Raji (cell line): ENCODE measurements around the gene BACE2.

ENCODE experiments used
- POLR2A ChIP-seq: IDR thresholded peaks from 2 replicates; pipeline ENCODE4 v1.6.1; 2011; ENCODE audit warnings: low read depth, low read length, control low read depth; ENCODE audit not compliant: insufficient read depth

Gene BACE2

DNA sequence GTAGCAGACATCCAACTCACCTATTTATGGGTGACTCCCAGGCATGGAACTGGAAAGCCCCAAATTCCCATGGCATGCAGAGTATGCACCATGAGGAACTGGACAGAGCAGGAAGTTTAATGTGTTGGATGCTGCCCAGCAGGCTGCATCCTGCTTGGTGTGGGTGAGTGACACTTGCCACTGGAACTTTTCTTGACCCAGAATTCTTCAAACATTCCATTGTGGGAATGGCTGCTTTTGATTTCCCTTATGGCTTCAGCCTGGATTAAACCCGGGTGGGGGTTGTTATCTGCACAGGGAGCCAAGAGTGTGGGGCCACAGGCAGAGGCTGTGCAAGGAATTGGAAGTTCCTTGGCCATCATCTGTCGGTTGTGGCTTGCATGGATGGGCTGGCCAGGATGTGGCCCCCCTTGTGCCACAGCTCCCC, 26.9 kb upstream of the BACE2 start:
- no peak for TF ChIP-seq POLR2A

DNA sequence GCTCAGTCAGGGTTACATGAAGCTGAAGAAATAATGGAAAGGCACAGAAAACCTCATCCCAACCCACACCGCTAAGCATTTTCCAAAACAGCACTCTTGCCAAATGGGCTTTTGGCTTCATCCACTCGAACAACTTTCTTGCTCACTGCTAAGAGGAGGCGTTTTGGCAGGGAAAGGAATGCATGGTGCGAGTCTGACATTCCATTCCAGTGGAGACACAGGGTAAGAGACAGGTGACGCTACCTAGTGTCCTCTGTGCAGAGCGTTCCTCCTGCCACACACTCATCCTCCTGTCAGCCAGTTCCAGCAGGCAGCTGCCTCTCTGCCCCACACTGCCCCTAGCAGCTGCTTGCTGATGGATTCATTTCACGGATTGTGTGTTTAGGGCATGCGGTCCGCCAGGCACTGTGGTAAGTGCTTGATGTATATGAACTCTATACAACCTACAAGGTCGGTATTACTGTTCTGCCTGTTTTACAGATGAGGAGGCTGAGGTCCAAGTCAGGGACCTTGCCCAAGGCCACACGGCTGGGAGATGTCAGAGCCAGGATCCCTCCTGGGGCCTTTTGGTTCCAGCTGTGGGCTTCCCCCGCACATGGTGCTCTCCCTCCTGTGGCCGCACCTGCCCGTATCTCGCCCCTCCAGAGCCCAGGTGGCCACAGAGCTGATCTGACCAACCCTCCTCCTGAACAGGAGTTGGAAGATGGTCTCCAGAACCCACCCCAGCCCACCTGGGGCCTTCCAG, 25.7 kb upstream of the BACE2 start:
- TF ChIP-seq POLR2A, result no peak

DNA sequence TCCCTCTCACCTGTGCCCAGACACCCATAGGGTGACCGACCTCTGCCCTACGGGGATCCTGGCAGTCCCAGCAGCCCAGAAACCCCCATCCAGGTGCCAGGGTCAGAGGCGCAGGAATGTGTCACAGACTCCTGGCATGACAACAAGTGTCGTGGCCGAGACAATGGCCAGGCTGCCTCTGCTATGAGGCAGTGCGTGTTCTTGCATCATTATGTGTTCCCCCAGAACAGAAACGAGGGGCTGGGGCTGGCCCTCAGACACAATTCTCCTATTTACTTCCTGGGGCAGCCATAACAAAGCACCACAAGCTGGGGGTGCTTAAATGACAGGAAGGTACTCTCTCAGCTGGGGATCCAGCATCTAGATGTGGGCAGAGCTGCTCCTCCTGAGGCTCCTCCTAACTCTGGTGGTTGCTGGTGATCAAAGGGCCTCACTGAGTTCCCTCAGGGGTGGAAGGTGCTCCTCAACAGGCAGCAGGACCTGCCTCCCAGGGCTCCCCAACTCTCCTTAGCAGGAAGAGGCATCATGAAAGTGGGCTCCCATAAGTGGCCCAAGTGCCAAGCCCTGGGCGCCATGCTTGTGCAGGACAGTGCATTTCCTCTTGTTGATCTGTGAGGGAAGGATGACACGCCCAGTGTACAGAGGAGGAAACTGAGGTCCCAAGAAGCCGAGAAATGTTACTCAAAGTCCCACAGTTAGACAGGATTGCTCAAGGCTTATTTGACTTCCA, 24.2 kb upstream of the BACE2 start:
- no peak for TF ChIP-seq POLR2A

DNA sequence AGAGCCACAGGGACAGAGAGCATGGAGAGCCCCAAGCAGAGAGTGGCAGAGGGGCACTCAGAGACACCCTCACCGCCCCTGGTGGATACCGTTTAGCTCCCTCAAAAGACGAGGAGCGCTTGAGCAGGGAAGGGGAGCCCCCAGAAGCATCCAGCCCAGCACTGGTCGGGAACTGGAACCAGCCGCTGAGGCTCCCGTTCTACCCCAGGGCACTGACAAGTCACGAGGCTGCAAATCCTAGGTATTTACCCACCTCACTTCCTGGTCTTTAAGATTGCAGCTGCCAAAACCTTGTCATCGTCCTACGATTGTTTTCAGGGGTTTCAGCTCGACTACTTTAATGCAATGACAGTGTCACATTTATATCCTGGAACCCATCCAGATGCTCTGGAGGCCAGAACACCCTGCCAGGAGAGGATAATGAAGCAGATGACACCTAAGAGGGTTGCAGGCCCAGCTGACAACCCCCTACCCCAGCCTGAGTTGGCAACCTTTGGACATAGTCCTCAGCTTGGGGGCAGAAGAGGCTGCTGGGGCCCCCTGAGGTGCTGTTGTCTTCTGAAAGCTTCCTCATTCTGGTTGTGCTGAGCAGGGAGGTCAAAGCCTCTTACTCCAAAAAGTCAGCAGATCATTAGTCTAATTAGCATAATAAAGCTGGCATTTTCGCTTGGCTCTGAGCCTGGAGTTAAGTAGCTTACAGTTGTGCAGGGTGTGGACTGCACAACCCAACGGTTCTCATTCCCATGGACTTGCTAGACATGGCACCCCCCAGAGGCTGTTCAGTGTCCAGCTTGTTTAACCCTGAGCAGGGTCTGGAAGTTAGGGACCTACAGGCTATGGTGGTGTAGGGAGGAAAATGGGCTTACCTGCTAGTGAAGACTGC, 20.6 kb upstream of the BACE2 start:
- TF ChIP-seq POLR2A, result no peak

DNA sequence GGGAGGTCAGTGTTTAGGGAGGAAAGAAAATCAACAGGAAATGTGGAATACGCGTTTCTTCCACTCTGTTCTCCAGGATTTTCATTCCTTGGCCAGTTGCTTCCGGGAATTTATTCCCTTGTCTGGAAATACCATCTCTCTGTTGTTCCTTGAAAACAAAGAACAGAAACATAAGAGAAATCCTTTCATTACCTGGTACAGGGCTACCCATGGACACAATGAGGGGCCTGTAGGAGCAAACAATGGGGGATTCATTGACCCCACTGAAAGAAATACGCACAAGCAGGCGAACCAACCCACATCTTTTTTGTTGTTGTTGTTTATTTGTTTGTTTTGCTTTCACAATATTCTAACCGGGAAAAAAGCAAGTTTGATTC, 20.0 kb upstream of the BACE2 start:
- no peak for TF ChIP-seq POLR2A

DNA sequence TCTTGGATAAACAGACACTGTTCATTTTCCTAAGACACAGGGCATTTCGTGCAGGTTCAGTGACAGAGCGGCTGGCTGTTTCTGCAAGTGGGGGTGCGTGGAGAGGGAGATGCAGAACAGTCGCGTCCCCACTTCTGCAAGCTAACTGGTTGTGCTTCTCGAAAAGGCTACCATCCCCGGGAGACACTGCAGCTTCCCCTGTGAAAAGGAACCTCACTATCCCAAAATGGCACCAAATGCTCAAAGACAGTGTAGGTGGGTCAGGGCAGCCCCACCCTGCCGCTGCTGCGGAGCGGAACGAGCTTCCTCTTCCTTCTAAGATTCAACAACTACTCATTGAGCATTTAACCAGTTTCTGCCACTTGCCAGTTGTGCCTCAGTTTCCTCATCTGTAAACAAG, 19.2 kb upstream of the BACE2 start:
- TF ChIP-seq POLR2A, result no peak

DNA sequence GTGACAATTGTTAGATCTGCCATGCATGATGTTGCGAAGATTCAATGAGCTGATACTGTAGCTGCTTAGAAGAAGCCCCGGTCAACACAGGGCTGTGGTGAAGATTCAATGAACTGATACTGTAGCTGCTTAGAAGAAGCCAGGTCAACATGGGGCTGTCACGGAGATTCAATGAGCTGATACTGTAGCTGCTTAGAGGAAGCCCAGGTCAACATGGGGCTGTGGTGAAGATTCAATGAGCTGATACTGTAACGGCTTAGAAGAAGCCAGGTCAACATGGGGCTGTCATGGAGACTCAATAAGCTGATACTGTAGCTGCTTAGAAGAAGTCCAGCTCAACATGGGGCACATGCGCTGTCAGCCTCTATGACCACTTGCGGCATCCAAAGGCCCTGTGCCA, 18.8 kb upstream of the BACE2 start:
- no peak for TF ChIP-seq POLR2A

DNA sequence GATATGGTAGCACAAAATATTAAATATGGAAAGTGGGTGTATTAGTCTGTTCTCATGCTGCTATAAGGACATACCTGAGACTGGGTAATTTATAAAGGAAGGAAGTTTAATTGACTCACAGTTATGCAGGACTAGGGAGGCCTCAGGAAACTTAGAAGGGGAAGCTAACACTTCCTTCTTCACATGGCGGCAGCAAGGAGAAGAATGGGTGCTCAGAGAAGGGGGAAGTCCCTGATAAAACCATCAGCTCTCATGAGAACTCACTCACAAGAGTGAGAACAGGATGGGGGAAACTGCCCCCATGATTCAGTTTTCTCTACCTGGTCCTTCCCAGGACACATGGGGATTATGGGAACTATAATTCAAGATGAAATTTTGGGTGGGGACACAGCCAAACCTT, 15.8 kb upstream of the BACE2 start:
- no peak for TF ChIP-seq POLR2A

DNA sequence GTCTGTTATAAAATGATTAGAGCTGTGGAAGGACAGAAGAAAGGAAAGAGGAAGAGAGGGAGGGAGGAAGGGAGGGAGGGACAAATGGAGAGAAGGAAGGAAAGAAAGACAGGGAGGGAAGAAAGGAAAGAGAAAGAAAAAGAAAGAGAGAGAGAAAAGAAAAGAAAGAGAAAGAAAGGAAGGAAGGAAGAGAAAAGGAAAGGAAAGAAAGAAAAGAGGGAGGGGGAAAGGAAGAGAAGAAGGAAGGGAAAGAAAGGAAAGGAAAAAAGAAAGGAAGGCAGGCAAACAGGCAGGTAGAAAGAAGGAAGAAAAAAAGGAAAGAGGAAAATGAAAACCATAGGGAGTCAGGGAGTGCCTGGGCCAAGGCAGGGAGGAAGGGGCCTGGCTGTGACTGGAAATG, 14.5 kb upstream of the BACE2 start:
- no peak for TF ChIP-seq POLR2A

DNA sequence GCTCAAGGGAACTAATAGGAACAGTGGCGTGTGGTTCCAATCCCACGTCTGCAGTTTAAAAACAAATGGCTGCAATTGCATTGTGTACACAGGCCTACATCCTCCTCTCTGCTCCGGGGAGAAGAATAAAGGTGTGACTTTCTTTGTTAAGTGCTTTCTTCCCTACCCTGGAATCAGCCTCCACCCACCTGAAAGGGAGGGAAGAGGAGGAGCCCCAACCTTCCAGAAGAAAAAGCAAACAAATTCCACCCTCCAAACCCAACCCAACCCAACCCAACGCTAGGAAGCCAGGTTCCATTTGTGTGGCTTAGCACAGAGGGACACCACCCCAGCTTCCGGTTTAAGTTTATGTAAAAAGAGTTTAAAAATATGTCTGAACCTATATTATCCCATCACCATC, 11.8 kb upstream of the BACE2 start:
- no peak for TF ChIP-seq POLR2A

DNA sequence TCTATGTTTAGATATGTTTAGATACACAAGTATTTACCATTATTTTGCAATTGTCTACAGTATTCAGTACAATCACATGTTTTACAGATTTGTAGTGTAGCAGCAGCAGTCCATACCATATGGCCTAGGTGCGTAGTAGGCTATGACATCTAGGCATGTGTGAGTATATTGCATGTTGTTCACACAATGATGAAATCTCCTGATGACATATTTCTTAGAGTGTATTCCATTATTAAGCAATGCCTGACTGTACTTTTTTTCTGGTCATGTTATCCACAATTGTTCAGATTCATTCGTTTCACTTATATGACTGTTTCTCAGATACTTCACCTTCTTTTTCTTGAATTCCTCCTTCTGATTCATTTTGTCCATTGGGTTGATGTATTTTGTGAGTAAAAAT, 9.9 kb upstream of the BACE2 start:
- no peak for TF ChIP-seq POLR2A

DNA sequence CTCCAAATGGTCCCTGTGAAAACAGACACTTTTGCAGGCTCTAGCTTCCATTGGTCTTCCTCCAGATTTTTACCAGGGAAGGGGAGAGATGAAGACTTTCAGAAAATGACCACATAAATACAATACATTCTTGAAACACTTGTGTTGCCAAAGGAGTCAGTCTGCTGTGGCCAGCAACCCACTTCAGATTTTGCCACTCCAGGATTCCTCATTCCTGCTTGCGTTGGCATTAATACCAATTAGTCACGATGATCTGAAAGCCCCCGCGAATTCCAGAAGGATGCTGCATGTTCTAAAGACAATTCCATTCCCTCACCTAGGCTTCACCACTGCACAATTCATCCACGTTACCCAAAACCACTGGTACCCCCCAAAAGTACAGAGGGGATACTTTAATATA, 7.9 kb upstream of the BACE2 start:
- TF ChIP-seq POLR2A, result no peak

DNA sequence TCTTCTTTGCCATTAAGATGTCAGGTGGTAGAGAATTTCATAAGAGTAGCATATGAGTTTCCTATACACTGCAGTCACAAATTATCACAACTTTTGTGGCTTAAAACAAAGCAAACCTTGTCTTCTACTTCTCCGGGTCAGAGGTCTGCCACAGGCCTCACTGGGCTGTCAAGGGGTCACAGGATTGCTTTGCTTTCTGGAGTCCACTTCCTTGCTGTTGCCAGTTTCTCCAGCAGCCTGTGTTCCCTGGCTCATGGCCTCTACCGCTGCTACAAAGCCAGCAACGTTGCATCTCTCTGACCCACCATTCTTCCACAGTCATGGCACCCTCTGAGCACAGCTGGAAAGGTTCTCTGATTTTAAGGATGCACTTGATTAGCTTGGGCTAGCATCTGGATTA, 6.5 kb upstream of the BACE2 start:
- no peak for TF ChIP-seq POLR2A

DNA sequence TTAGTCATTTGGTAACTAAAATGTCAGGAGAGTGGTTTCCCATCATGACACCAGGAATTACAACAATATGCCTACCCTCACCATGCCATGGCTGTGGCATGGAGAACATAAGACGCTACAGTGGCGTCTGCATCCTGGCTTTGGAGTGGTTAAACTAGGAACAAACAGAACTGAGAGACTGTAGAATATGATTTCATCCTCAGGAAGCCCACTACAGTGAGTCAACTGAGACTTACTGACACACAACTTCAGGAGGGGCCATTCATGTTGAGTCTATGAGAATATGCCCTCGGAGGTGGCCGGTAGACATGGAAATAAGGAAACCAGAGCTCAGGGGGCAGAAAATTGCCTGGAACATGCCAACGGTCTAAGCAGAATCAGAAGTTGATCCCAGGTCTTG, 5.9 kb upstream of the BACE2 start:
- TF ChIP-seq POLR2A, result no peak

DNA sequence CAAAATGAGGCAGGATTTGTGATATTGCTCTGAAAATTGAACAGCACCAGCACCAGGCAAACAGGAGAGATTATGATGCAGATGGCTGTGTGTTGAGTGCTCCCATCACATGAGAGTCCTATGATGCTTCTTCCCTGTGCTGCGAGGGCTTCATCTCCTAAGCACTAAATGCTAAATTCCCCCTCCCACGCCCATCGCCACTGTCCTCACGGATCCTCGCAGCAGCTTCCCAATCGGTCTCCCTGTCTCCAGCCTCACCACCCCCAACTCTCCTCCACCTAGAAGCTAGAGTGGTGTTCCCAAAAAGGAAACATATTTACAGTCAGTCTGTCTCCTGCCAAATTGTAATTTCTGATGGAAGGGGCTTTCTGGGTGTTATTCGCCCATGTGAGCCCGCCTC, 4.9 kb upstream of the BACE2 start:
- TF ChIP-seq POLR2A, result no peak

DNA sequence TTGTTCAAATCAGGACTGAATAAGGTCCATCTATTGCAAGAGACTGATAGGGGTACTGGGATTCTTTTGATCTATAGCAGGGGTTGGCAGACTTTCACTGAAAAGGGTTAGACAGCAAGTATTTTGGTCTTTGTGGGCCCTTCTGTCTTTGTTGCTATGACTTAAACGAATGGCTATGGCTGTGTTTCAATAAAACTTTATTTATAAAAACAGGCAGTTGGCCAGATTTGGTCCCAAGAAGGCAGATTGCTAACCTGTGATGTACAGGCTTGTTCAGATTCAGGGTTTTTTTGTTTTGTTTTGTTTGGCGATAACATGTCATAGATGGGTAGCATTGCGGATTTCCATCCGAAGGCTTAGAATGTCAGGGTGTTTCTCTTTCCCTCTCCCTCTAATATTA, 3.9 kb upstream of the BACE2 start:
- TF ChIP-seq POLR2A, result no peak
